Central memory CD4-positive, alpha-beta T cell (primary cell): ENCODE results near the gene STUM.

Experiments
- DNase-seq: peaks from one replicate; pipeline ENCODE4 v3.0.0; 2022

Gene STUM

DNA sequence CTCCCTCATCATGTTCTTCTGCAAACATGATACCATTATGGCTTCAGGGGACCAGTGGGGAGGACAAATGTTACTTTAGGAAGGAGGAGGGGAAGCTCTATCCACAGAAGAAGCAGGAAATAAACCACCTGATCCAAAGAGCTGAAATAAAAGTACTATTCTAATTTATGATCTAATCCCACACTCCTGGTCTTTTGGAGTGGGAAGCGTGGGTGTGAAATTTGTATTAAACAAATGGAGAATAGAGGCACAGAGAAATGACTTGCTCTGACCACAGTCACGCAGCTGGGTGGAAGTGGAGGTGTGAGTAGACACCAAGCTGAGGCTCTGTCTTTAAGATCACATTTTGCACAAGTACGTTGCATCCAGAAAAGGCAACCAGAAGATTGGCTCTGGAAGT lies 14.5 kb upstream of the STUM start:
- no peak for DNase-seq

DNA sequence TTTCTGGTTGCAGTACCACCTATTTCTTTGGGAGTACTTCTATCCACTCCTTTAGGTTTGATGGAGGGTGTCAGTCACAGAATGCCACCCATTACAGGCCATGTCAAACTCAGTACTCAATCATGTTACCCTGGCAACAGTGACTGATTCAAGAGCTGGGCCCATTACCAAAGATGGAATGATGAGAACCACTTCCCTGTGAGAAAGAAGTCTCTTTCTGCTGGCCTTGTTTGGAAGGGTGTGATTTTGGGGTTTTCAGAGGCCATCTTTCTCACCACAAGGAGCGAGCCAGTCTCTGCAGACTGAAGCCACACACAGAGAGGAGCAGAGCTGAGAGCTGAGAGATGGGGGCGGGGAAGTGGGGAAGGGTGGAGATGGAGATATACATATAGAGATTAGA lies 13.9 kb upstream of the STUM start:
- DNase-seq = no peak

DNA sequence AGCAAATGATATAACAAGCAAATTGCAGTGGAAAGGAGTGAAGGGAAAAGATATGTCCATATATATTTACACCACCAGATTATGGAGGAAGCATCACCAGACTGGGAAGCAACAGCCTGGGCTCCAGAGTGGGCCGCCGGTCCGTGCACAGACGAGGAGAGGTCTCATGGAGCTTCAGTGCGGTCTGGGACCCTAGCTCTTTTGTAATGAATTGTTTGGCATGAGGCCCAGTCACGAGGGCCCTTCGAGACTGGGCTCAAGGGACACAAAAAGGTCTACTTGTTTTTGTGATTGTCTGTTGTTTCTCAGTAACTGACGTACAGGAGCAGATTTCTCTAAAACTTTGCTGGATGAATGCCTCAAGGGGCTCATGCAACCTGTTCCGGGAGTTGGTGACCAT lies 12.9 kb upstream of the STUM start:
- DNase-seq = no peak

DNA sequence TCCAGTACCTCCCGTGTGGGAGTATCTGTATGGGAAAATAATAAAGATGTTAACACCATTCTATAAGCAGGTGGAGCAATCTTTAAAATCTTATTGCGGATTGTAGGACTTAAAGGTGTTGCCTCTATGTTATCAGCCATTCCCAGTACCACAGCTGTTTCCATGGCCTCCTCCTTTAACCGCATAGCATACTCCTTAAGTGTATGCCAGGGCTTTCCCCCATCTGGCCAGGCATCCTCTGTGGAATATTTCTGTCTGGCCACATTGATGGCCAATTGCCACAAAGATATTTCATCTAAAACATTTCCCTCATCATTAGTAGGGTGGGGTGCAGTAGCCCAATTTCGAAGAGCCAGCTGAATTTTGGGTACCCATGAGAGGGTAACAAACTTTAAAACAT lies 7.3 kb upstream of the STUM start:
- no peak for DNase-seq

DNA sequence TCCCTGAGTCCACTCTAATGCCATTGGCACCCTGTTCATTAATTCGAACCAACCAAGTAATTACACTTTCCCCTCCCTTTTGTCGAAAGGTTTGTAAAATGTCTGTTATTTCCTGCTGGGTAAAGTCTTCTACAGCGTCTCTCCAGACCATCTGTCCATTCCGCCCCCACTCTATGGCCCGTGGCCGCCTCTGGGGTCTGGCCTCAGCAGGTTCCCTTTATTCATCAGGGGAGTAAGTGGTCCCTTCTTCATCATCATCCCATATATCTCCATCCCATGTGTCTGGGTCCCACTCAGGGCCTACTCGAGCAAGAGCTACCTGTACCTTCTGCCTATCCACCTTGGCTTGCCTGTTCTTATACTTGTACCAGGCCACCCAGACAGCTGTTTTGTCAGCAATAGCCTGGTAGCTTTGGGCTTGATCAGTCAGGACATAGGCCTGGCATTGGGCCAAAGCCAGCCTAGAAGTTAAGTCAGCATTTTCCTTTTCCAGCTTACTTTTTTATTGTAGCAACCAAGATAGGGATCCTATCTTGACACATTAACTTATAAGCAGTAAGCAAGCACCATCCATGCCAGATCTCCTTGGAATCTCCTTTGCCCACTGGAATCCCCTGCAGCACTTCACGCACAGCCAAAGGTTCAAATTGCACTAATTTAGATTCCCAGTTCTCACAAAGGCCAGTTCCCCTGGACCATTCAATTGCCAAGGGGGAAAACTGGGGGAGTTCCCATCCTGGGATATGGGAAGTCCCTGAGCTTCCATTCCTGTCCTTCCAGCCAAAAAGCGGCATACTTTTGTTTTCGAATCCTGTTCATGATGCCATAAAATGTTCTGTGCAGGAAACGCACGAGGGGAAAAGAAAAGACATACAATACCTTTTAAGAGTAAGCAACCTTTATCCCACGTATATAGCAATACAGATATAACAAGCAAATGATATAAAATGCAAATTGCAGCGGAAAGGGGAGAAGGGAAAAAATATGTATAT lies 6.6 kb upstream of the STUM start:
- DNase-seq = no peak

DNA sequence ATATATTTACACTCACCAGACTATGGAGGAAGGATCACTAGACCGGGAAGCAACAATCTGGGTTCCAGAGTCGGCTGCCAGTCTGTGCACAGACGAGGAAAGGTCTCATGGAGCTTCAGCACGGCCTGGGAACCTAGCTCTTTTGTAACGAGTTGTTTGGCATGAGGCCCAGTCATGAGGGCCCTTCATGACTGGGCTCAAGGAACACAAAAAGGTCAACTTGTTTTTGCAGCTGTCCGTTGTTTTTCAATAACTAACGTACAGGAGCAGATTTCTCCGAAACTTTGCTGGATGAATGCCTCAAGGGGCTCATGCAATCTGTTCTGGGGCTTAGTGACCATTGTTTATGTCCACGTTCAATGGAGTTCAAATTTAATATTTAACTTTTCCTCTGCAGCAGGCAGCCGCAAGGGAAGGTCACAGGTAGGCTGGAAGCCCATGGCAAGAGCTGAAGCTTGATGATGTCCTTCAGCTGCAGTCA lies 5.9 kb upstream of the STUM start:
- no peak for DNase-seq

DNA sequence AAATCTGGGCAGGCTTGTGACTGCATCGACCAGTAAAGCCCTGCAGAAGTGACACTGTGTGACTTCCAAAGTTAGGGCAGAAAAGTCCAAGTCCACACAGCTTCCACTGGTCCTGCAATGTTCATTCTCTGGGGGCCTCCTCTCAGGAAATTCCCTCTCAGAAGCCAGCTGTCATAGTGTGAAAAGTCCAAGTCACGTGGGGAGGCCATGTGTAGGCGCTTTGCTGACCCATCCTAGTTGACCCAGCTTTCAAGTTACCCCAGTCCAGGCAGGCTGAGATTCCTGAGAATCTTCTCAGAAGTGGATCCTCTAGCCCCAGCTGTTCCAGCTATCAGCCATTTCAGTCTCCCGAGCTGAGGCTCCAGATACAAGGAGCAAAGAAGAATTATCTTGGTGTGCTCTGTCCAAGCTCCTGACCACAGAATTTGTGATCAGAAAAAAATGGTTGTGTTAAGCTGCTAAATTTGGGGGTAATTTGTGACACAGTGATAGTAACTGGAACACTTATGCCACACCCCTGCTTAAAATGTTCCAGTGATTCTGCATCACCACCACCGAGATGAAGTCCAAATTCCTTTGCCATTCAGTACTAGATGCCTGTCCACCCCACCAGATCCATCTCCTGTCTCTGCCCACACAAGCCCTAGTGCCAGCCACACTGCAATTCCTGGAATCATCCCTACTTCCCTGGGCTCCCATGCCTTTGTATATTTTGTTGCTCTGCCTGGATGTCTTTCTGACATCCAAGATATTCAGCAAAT lies 2.5 kb upstream of the STUM start:
- DNase-seq = no peak

DNA sequence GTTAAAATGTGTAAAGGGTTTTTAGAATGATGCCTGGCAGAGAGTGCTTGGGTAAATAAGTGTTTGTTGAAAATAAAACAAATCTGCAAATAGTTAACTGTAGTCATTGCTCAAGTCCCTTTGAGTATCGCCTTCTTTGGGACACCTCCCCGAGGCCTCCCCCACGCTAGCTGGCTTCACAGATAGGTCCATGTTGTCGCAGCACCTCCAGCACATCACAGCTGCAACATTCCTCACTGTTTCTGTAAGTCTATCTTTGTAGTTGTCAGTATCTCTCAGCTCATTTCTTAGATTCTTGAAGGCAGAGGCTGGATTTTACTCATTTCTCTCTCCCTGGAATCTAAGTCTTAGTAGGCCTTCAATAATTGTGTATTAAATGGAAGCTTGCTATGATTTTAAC lies 1.6 kb upstream of the STUM start:
- no peak for DNase-seq

DNA sequence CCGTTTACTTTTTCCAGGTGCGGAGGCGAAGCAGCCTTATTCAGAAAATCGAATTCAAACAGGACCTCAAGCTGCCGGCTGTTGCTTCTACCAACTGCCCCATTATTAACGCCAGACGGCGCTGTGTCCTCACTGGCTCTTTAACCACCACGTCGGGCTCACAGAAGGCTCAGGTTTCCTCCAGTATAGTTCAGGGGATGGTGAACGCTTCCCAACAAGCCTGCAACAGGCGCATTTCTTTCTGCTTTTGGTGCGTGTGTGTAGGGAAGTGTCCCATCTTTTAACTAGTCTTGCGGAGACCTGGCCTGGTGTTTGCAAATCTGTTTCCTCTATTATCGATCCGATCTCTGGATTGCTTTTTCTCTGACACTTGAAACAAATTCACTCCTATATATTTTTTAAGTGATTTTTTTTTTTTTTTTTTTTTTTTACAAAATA lies 791 bp upstream of the STUM start:
- peak; percentile 40 for DNase-seq

DNA sequence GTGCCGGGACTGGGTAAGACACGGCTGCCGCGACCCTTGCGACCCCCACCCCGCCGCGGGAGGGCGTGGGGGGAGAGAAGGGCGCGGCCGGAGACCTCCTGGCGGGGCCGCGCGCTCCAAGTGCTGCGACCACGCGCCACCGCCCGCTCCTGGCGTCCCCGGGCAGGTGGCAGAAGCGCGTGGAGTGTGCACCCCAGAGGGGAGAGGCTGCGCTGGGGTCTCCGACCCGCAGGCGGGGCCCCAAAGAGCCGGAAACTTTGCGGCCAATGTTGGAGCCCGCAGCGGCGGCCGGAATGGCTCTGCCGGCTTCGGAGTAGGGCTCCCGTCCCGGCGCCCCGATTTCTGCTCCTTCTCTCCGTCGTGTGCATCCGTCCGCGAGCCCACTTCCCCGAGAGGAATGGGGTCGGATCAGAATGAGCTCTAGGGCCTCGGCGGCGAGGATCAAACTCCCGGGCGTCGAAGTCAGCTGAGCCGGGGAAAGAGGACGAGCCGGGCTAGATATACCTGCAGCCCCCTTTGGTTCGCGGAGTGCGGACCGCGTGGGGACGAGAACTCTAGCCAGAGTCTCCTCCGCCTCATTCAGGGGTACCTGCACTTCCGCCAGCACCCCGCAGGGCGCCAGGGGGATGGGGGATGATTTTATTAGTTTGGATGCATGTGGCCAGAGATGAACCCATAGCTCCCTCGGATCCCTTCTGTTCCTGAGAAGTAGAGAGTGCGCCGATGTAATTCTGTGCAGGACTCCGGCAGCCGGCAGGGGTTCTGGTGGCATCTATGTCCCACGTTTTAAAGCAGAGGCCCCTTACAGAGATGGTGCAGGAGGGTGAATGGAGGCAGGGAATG lies 751 bp downstream of the STUM start:
- DNase-seq = no peak

DNA sequence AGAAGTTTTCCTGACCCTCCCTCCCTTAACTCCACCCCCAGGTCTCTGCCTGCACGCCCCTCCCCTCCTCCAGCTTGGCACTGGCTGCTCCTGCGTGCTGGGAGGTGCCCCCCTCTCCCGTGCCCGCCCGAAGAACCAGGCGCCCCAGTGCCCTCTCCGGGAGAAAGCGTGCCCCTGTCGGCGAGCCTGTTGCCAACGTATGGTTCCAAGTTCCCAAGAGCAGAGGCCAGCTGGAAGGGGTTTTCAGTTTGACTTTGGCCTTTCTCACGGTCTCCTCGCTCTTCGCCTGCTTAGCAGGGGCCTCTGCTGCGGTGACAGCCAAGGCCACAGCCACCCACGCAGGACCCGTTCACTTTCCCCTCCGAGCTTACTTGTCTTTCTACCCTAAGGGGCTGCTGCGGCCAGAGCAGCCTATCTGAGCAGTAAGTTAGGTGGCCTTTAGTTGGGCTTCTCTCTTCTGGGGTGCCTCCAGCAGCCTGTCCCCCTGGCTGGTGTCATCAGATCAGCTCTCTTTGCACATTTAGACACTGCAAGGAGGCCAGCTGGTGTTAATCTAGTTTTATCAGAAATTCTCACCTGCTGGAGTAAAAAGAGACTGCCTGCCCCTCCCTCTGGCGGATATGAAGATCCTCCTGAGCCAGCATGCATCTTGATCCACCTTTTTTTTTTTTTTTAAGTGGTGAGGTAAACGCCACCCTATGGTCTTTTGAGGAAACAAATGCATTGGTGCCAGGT lies 1.5 kb downstream of the STUM start:
- no peak for DNase-seq

DNA sequence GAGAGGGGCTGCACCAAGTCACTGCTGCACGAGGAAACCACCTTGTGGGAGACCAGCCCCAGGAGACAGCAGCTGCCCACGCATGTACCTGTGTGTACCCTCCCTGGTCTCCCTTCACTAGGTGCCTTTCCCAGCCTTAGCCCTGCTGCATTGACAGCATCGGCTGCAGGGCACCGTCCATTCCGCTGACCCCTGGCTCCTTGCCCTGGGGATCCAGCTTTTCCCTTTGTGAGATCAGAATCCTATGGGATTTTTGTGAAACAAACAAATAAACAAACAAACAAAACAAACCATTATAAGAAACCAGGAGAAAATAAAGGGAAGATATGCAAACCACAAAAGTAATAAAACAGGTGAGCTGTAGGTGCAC lies 2.1 kb downstream of the STUM start:
- no peak for DNase-seq

DNA sequence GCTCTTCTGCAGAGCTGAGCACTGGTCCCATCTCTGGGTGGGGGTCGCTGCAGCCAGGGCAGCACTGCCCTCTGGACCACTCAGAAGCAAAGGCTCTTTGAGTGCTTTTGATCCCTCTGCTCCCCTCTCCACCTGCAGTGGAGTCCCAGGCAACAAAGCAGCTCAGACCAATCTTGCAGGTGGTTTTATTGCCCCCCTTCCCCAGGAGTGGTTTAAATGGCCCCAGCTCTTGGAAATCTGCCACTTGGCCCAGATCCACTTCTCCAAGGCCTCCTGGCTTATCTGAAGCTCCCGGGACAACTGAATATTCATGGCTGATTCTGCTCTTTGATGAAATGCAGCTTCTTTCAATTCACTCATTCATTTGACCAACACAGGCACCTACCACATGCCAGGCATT lies 2.7 kb downstream of the STUM start:
- DNase-seq = no peak

DNA sequence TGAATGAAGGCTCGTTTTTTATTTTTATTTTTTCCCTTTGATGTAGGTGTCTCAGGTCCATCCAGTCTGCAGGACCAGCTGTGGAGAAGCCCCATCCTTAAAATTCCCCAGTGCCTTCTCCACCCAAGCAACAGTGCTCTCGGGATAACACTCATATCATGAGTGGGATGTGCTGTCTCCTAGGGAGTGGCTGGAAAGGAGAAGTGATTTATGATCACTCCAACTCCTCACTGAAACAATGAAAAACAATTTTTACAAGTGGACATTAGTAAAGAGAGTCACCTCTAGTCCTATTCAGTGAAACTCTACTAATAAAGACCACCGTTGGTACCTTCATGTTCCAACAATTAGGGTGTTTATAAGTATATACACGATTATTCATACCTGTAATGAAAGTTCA lies 3.5 kb downstream of the STUM start:
- DNase-seq = no peak

DNA sequence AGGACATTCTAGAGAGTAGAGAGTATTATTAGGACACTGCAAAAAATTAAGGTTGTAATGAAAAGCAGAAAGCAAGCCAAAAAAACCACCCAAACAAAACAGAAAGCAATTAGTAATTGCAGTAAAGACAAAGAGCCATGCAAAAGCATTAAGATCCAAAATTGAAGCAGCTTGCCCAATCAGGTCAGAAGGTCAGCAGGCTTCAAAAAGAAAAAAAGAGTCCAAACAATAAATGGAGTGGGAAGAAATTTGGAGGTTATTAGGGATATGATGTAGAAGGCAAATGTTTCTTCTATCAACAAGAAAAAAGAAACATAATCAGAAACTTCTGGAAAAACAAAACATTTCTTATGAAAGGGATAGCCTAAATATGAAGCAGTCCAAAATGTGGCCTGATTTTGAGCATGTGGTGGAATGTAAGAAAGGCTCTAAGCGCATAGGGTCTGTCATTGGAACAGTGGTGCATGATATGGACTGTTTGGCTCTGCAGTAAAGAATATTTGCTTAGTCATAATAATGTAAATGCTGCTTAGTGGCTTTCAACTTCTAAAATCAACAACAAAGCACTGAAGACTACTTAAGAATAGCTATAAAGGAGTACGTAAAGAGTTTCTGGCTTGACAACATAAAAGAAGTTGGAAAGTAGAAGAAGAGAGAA lies 4.8 kb downstream of the STUM start:
- DNase-seq = no peak

DNA sequence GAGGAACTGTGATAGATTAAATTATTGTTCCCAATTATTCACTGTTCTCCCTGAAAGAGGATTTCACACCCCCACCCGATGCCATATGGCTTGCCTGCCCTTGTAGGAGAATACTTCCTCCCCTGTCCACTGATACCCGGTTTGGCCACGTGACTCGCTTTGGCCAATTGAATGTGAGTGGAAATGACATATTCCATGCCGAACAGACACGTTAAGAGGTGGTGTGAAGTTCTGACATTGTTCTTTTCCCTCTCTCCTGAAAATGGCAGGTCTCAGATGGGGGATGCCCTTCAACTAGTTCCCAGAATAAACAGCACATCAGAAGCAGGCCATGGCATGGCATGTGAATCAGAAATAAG lies 5.3 kb downstream of the STUM start:
- no peak for DNase-seq

DNA sequence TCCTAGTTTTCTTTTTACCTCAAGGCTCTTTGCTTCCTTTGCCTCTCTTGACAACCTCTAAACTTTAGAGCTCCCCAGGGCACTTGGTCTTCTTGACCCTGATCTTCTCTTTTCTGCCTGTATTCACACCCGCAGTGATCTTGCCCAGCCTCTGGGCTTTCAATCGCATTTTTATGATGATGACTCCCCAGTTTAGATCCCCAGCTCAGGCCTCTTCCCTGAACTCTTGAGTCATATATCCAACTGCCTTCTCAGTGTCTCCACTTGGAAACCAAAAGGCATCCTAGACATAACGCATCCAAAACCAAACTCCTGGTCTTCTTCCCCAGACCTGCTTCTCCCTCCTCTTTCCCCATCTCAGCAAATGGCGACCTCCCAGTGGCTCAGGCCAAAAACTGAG lies 6.5 kb downstream of the STUM start:
- no peak for DNase-seq

DNA sequence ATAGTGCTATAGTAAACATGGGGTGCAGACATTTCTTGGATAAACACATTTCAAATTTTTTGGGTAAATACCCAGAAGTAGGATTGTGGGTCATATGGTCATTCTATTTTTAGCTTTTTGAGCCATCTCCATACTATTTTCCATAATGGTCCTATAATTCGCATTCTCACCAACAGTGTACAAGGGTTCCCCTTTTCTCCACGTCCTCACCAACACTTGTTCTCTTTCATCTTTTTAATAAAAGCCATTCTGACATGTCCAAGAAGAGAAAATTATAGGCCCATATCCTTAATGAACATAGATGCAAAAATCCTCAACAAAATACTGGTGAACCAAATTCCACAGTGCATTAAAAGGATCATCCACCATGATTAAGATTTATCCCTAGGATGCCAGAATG lies 8.9 kb downstream of the STUM start:
- no peak for DNase-seq

DNA sequence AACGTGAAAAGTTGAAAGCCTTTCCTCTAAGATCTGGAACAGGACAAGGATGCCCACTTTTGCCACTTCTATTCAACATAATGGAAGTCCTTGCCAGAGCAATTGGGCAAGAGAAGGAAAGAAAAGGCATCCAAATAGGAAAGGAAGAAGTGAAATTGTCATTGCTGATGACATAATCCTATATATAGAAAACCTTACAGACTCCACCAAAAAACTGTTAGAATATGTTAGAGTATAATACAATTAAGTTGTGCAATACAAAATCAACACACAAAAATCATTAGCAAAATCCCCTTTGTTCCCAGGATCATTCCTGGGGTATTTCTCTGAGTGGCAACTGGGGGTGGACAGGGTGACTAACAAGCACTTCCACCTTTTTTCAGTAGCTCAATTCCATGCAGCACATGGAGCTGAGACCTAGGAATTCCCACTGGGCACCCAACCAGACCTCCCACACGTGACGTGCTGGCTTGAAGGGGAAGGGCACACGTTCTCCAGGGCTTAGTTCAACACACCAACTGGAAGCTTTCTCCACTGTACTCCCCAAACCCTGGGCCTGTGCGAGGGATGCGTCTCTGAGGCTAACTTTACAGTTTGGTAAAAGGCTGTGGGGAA lies 9.6 kb downstream of the STUM start:
- DNase-seq = no peak

DNA sequence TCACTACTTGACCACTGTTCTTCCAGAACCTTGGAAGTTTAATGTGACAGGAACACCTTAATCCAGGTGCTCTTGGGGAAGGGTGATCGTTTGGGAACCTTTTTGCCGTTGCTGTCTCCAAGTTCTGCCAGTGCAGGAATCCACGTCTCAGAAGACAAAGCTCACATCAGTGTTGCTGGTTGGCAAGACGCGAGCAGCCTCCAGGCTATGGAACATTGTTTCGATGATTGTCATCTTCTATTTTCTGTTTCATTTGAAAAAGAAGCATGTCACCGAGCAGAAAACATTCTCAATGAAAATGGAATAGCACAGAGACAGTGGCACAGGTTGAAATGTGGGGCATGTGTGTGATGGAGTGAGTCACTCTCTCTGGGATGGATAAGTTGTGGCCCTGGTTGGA lies 11.7 kb downstream of the STUM start:
- DNase-seq = no peak

DNA sequence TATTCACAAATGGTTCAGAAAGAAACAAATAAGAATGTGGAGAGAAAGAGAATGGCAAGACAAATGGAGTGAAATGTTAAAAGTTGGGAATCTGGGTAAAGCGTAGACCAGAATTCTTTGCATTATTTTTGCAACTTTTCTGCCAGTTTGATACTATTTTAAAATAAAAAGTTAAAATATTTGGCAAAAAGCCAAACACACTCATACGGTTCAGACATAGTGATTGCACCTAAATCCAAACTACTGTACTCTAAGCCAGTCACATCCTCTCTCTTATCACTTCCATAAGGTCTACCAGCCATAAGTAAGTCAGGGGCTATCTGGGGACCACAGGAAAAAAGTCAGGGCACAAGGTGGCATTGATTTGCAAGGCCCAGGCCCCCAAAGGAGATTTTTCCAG lies 14.4 kb downstream of the STUM start:
- DNase-seq = no peak
